ENCODE results near the gene PLPP1. TPM values are rescaled to one million over a fixed set of nuclear protein-coding genes. Genes with fewer than 3 reads are reported as not detected.

The PLPP1 gene
- total RNA-seq, 1 donor from 2014 or later: 56.1 TPM

DNA sequence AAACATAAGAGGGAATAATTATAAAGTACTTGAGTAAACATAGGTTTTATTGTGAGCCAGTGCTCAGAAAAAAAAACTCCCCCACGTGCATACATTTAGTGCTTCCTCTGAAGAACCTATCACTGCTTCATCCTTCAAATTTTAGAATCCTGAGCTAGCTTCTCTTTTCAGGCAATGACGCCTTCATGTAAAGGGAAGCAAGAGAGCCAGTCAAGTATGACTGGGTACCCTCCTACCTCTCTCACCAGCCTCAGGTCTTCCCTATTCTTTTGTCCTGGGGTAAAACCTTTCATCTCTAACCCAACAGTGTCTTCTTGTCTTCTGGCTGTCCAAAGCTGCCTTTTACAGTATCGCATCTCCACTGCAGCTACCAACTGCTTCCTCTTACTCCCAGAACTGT, 32.0 kb downstream of the PLPP1 start:
- TF ChIP-seq, protein P1, sequence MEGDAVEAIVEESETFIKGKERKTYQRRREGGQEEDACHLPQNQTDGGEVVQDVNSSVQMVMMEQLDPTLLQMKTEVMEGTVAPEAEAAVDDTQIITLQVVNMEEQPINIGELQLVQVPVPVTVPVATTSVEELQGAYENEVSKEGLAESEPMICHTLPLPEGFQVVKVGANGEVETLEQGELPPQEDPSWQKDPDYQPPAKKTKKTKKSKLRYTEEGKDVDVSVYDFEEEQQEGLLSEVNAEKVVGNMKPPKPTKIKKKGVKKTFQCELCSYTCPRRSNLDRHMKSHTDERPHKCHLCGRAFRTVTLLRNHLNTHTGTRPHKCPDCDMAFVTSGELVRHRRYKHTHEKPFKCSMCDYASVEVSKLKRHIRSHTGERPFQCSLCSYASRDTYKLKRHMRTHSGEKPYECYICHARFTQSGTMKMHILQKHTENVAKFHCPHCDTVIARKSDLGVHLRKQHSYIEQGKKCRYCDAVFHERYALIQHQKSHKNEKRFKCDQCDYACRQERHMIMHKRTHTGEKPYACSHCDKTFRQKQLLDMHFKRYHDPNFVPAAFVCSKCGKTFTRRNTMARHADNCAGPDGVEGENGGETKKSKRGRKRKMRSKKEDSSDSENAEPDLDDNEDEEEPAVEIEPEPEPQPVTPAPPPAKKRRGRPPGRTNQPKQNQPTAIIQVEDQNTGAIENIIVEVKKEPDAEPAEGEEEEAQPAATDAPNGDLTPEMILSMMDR (IDR thresholded peaks at IDR 0.05): no peak

DNA sequence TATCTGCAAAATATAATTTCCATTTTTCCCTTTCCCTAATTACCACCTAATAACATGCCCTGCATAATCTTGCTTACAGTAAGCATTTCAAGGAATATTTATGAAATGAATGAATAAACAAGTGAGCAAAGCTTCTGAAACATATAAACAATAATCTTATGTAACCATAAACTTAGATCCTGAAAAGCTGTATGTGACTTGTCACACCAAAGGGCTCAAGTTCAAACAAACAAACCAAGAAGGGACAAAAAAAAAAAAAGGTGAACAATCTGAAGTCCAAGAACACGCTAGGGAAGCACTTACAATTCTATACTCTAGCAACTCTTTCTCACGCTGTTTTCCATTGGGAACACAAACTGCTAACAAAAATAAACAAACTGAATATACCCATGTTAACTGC, 36.3 kb downstream of the PLPP1 start:
- peaks cover 13% of the 10 kb centered on the region for H3K4me1 ChIP-seq
- H3K36me3 ChIP-seq: no peaks in the 10 kb centered on the region
- TF ChIP-seq, protein P1 (IDR thresholded peaks at IDR 0.05): no peak
- ATAC-seq (no peak), DNase-seq (no peak)
- intact Hi-C loops (cut with DNase I): no loop called here
- no peak overlapping the region for H3K27ac ChIP-seq
- no peak overlapping the region for H3K4me3 ChIP-seq
- H3K9me3 ChIP-seq: no peaks in the 10 kb centered on the region
- H3K27me3 ChIP-seq: no peaks in the 10 kb centered on the region

More for the DNA sequence above, 32.0 kb downstream of the PLPP1 start:
- DNase-seq (no peak), ATAC-seq (no peak)
- H3K4me1 ChIP-seq: peaks cover 13% of the 10 kb centered on the region
- intact Hi-C loops (cut with DNase I): no loop called here
- no peaks in the 10 kb centered on the region for H3K27me3 ChIP-seq
- no peaks in the 10 kb centered on the region for H3K36me3 ChIP-seq
- no peak overlapping the region for H3K27ac ChIP-seq
- H3K9me3 ChIP-seq: no peaks in the 10 kb centered on the region
- H3K4me3 ChIP-seq: no peak overlapping the region

DNA sequence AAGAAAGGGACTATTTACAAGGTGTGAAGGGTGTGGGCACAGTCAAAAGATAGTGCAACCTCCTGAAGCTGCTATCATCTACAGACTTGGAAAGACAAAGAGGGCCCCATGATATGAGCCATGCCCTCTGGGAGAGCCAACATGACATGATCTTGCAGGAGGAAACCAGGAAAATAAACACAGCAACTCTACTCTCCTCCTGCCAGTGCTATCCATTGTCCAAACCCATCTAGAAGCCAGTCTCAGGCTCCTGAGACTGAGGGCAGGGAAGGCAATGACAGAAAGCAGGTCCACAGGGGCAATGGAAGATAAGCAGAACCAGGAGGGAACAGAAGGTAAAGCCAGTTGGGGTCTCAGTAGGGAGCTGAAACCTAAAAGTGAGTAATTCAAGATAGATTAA, 37.1 kb downstream of the PLPP1 start:
- intact Hi-C loops (cut with DNase I): no loop called here
- no peak for ATAC-seq

DNA sequence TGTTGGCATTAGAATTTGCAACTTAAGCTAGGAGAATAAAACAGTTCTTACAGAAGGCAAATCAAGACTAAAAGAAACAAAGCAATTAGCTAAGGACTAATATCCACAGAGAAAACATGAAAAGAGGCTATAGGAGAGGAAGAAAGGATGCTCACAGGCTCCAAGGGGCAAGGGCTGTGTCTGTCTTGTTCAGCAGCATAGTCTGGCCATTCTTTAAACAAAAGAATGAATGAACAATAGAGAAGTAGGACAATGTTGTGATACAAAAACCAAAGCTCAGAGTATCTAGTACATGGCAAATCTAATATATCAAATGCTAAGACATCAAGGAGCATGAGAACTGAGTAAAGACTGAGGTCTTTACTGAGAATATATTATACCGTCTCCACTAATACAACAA, 39.5 kb downstream of the PLPP1 start:
- no peak for DNase-seq
- no peaks in the 10 kb centered on the region for H3K9me3 ChIP-seq
- H3K27me3 ChIP-seq: no peaks in the 10 kb centered on the region
- no peak overlapping the region for H3K4me3 ChIP-seq
- intact Hi-C loops (cut with DNase I): no loop called here
- TF ChIP-seq, protein P1 (IDR thresholded peaks at IDR 0.05): no peak
- H3K27ac ChIP-seq: no peak overlapping the region
- ATAC-seq: no peak
- no peaks in the 10 kb centered on the region for H3K36me3 ChIP-seq
- H3K4me1 ChIP-seq: no peaks in the 10 kb centered on the region

More for the DNA sequence above, 37.1 kb downstream of the PLPP1 start:
- Histone ChIP-seq H3K27me3 (no peaks in the 10 kb centered on the region), H3K4me1 (peaks cover 5% of the 10 kb centered on the region), H3K36me3 (no peaks in the 10 kb centered on the region), H3K4me3 (no peak overlapping the region), H3K9me3 (no peaks in the 10 kb centered on the region), H3K27ac (no peak overlapping the region)
- no peak for DNase-seq
- TF ChIP-seq, protein P1 (IDR thresholded peaks at IDR 0.05): no peak

DNA sequence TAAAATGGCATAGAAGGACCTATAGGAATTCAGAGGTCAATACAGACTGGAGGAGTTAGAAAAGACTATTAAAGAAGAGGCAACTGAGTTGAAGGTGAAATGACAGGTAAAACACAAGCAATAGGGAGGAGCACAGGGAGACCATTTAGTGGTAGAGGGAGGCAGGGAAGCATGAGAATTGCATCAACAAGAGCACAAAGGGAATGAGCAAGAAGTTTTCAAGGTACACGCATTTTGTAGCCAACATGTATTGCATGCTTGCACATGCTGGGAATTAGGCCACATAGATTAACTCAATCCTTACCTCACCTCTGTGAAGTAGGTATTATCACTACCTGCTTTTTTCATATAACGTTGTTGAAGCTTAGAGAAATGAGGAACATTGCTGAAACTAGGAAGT, 42.3 kb downstream of the PLPP1 start:
- Histone ChIP-seq H3K27ac (no peak overlapping the region), H3K4me1 (no peaks in the 10 kb centered on the region), H3K36me3 (no peaks in the 10 kb centered on the region), H3K4me3 (no peak overlapping the region), H3K27me3 (no peaks in the 10 kb centered on the region), H3K9me3 (no peaks in the 10 kb centered on the region)
- intact Hi-C loops (cut with DNase I): no loop called here
- ATAC-seq: no peak
- TF ChIP-seq, protein P1 (IDR thresholded peaks at IDR 0.05): no peak
- no peak for DNase-seq

DNA sequence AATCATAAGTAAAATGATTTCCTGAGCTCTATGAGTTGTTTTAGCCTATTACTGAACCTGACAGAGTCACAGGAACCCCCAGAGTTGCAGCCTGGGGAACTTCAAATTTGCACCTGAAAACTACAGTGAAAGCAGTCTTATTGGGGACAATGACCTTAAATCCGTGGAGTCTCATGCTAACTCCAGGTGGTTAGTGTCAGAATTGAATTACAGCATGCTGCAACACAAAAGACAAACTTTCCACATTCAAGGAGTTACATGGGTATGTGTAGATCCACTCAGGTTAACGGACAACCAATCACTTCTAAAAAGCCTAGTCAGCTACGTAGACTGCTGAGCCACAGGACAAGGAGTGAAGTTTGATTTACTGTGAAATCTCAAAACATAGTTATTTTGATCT, 49.7 kb downstream of the PLPP1 start:
- TF ChIP-seq, protein P1 (IDR thresholded peaks at IDR 0.05): no peak
- DNase-seq (no peak), ATAC-seq (no peak)
- Histone ChIP-seq H3K27ac (no peak overlapping the region), H3K4me1 (no peaks in the 10 kb centered on the region), H3K27me3 (no peaks in the 10 kb centered on the region), H3K36me3 (no peaks in the 10 kb centered on the region), H3K9me3 (no peaks in the 10 kb centered on the region), H3K4me3 (no peak overlapping the region)
- intact Hi-C loops (cut with DNase I): no loop called here

Data from upper lobe of right lung (tissue), 1 donor.